Measurements from ENCODE around the gene ZSCAN16. TPM values are rescaled to one million over a fixed set of nuclear protein-coding genes. Genes with fewer than 3 reads are reported as not detected.

The ZSCAN16 gene
- total and polyA plus RNA-seq, 2 of the 13 experiments (the other 11 are each of a cell fraction or from before 2014, with no cell fraction given), result 5.7 to 12.7 TPM

DNA sequence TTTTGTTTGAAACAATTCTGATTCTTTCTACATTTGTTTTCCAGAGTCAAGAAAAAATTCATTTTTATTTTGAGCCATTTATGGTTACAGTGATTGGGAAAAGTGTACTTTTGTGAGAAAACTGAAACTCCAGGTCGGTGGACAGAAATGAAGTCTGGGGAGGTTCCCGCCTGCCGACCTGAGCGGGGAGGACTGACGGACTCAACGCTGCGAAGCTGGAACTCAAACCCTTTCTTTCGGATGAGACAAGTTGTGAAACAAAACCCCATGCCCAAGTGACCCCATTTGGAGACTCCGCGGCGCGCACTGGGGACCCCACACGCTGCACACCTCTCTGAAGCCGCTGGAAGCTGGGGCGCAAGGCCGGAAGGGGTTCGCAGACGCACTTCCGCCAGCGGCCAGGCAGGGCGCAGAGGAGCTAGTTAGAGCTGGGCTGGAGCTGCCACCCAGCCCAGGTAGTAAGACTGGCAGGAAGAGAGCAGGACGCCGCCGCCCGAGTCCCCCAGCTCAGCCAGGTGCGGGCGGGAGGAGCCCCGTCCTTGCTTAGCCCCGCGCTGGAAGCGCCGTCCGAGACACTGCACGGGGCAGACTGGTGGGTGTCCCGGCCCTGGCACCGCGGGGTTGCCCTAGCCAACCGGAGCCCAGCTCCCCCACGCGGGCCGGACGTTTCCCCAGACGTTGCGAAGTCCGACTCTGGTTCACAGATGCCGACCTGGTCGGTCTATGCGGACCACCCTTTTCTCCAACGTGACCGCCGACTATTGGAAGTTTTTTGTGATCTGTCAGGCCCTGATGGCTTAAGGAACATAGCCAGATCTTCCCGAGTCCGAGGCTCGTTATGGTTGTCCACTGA, 19.8 kb upstream of the ZSCAN16 start (continued):
- TF ChIP-seq, protein P1, sequence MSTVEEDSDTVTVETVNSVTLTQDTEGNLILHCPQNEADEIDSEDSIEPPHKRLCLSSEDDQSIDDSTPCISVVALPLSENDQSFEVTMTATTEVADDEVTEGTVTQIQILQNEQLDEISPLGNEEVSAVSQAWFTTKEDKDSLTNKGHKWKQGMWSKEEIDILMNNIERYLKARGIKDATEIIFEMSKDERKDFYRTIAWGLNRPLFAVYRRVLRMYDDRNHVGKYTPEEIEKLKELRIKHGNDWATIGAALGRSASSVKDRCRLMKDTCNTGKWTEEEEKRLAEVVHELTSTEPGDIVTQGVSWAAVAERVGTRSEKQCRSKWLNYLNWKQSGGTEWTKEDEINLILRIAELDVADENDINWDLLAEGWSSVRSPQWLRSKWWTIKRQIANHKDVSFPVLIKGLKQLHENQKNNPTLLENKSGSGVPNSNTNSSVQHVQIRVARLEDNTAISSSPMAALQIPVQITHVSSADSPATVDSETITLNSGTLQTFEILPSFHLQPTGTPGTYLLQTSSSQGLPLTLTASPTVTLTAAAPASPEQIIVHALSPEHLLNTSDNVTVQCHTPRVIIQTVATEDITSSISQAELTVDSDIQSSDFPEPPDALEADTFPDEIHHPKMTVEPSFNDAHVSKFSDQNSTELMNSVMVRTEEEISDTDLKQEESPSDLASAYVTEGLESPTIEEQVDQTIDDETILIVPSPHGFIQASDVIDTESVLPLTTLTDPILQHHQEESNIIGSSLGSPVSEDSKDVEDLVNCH (CRISPR knock-in tag; IDR thresholded peaks at IDR 0.05), result no peak; the same call in 1 of the 2 replicates
- TF ChIP-seq PAF1 (CRISPR knock-in tag; IDR thresholded peaks at IDR 0.05) (no peak), ZFP37 (CRISPR knock-in tag; IDR thresholded peaks at IDR 0.05; ENCODE audit: borderline replicate concordance) (peak; percentile 55; the same call in 1 of the 2 replicates), ZSCAN22 (CRISPR knock-in tag; IDR thresholded peaks at IDR 0.05) (no peak), MEIS2 (CRISPR knock-in tag; IDR thresholded peaks at IDR 0.05) (peak; percentile 69), ZKSCAN1 (IDR thresholded peaks at IDR 0.05; ENCODE audit: low read length) (no peak), SP4 (CRISPR knock-in tag; IDR thresholded peaks at IDR 0.05) (peak; percentile 76), CEBPB (IDR thresholded peaks at IDR 0.05; ENCODE audit: borderline replicate concordance, low read depth, low read length) (no peak), MYNN (CRISPR knock-in tag; IDR thresholded peaks at IDR 0.05; ENCODE audit: low read depth) (0 out of 2 replicates have a peak, but pooled peaks have one; percentile 79), FOXO1 (CRISPR knock-in tag; IDR thresholded peaks at IDR 0.05) (peak; percentile 48; the same call in 1 of the 2 replicates), ZNF337 (CRISPR knock-in tag; IDR thresholded peaks at IDR 0.05; ENCODE audit: borderline replicate concordance, low read depth) (0 out of 2 replicates have a peak, but pooled peaks have one; percentile 68)
- TF ChIP-seq, protein P2, sequence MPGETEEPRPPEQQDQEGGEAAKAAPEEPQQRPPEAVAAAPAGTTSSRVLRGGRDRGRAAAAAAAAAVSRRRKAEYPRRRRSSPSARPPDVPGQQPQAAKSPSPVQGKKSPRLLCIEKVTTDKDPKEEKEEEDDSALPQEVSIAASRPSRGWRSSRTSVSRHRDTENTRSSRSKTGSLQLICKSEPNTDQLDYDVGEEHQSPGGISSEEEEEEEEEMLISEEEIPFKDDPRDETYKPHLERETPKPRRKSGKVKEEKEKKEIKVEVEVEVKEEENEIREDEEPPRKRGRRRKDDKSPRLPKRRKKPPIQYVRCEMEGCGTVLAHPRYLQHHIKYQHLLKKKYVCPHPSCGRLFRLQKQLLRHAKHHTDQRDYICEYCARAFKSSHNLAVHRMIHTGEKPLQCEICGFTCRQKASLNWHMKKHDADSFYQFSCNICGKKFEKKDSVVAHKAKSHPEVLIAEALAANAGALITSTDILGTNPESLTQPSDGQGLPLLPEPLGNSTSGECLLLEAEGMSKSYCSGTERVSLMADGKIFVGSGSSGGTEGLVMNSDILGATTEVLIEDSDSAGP (CRISPR knock-in tag; IDR thresholded peaks at IDR 0.05; ENCODE audit: borderline replicate concordance), result peak; percentile 96
- TF ChIP-seq, protein P3, sequence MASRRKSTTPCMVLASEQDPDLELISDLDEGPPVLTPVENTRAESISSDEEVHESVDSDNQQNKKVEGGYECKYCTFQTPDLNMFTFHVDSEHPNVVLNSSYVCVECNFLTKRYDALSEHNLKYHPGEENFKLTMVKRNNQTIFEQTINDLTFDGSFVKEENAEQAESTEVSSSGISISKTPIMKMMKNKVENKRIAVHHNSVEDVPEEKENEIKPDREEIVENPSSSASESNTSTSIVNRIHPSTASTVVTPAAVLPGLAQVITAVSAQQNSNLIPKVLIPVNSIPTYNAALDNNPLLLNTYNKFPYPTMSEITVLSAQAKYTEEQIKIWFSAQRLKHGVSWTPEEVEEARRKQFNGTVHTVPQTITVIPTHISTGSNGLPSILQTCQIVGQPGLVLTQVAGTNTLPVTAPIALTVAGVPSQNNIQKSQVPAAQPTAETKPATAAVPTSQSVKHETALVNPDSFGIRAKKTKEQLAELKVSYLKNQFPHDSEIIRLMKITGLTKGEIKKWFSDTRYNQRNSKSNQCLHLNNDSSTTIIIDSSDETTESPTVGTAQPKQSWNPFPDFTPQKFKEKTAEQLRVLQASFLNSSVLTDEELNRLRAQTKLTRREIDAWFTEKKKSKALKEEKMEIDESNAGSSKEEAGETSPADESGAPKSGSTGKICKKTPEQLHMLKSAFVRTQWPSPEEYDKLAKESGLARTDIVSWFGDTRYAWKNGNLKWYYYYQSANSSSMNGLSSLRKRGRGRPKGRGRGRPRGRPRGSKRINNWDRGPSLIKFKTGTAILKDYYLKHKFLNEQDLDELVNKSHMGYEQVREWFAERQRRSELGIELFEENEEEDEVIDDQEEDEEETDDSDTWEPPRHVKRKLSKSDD (CRISPR knock-in tag; IDR thresholded peaks at IDR 0.05; ENCODE audit: low read depth), result no peak
- TF ChIP-seq, protein P4, sequence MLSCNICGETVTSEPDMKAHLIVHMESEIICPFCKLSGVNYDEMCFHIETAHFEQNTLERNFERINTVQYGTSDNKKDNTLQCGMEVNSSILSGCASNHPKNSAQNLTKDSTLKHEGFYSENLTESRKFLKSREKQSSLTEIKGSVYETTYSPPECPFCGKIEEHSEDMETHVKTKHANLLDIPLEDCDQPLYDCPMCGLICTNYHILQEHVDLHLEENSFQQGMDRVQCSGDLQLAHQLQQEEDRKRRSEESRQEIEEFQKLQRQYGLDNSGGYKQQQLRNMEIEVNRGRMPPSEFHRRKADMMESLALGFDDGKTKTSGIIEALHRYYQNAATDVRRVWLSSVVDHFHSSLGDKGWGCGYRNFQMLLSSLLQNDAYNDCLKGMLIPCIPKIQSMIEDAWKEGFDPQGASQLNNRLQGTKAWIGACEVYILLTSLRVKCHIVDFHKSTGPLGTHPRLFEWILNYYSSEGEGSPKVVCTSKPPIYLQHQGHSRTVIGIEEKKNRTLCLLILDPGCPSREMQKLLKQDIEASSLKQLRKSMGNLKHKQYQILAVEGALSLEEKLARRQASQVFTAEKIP (CRISPR knock-in tag; IDR thresholded peaks at IDR 0.05; ENCODE audit: borderline replicate concordance), result no peak
- TF ChIP-seq, protein P5, sequence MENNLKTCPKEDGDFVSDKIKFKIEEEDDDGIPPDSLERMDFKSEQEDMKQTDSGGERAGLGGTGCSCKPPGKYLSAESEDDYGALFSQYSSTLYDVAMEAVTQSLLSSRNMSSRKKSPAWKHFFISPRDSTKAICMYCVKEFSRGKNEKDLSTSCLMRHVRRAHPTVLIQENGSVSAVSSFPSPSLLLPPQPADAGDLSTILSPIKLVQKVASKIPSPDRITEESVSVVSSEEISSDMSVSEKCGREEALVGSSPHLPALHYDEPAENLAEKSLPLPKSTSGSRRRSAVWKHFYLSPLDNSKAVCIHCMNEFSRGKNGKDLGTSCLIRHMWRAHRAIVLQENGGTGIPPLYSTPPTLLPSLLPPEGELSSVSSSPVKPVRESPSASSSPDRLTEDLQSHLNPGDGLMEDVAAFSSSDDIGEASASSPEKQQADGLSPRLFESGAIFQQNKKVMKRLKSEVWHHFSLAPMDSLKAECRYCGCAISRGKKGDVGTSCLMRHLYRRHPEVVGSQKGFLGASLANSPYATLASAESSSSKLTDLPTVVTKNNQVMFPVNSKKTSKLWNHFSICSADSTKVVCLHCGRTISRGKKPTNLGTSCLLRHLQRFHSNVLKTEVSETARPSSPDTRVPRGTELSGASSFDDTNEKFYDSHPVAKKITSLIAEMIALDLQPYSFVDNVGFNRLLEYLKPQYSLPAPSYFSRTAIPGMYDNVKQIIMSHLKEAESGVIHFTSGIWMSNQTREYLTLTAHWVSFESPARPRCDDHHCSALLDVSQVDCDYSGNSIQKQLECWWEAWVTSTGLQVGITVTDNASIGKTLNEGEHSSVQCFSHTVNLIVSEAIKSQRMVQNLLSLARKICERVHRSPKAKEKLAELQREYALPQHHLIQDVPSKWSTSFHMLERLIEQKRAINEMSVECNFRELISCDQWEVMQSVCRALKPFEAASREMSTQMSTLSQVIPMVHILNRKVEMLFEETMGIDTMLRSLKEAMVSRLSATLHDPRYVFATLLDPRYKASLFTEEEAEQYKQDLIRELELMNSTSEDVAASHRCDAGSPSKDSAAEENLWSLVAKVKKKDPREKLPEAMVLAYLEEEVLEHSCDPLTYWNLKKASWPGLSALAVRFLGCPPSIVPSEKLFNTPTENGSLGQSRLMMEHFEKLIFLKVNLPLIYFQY (CRISPR knock-in tag; IDR thresholded peaks at IDR 0.05; ENCODE audit: borderline replicate concordance), result peak; percentile 42; the same call in 1 of the 2 replicates
